GM23338 (cell line): ENCODE data around the gene TNS3. TPM values are rescaled to one million over a fixed set of nuclear protein-coding genes. Genes with fewer than 3 reads are reported as not detected.

ENCODE experiments used
- ATAC-seq: fragments of 200-7000 bp; cut with Tn5 transposase; 3 replicates; pipeline ENCODE4 v1.9.1; 2020
- DNase-seq: peaks from one replicate; pipeline ENCODE4 v3.0.0-alpha.2; 2015; ENCODE audit warnings: low spot score
- H2AFZ ChIP-seq: fragments of 200-600 bp; sonication (generic); 2 replicates; pipeline ENCODE4 v1.8.0; 2016; ENCODE audit warnings: antibody characterized with exemption, mild to moderate bottlenecking, moderate library complexity
- H3F3A ChIP-seq: fragments of 200-600 bp; sonication (generic); replicated peaks from 2 replicates; pipeline ENCODE4 v1.8.0; 2017; ENCODE audit warnings: antibody characterized with exemption, mixed run types, low read depth
- H3K27ac ChIP-seq: fragments of 200-600 bp; sonication (generic); 2 replicates; pipeline ENCODE4 v1.6.1; 2016; ENCODE audit warnings: low read depth
- H3K27me3 ChIP-seq: fragments of 200-600 bp; sonication (generic); 2 replicates; pipeline ENCODE4 v1.8.0; 2016; ENCODE audit warnings: mild to moderate bottlenecking, mixed run types, moderate library complexity; ENCODE audit not compliant: insufficient read depth
- H3K36me3 ChIP-seq: fragments of 200-600 bp; sonication (generic); 2 replicates; pipeline ENCODE4 v1.8.0; 2016; ENCODE audit warnings: mild to moderate bottlenecking; ENCODE audit not compliant: insufficient read depth
- H3K4me1 ChIP-seq: fragments of 200-600 bp; sonication (generic); 2 replicates; pipeline ENCODE4 v1.8.0; 2016; ENCODE audit warnings: mild to moderate bottlenecking, moderate library complexity; ENCODE audit not compliant: insufficient read depth
- H3K4me2 ChIP-seq: fragments of 200-600 bp; sonication (generic); 2 replicates; pipeline ENCODE4 v1.7.1; 2017; ENCODE audit warnings: mixed run types
- H3K4me3 ChIP-seq: fragments of 200-600 bp; sonication (generic); 2 replicates; pipeline ENCODE4 v1.6.1; 2016; ENCODE audit warnings: mixed run types
- H3K79me2 ChIP-seq: fragments of 200-600 bp; sonication (generic); replicated peaks from 2 replicates; pipeline ENCODE4 v1.8.0; 2017; ENCODE audit warnings: mild to moderate bottlenecking; ENCODE audit not compliant: insufficient read depth
- H3K9me2 ChIP-seq: fragments of 200-600 bp; sonication (generic); 2 replicates; pipeline ENCODE4 v1.8.0; 2017; ENCODE audit not compliant: insufficient read depth
- H4K20me1 ChIP-seq: fragments of 200-600 bp; sonication (generic); replicated peaks from 2 replicates; pipeline ENCODE4 v1.8.0; 2017; ENCODE audit warnings: mild to moderate bottlenecking; ENCODE audit not compliant: insufficient read depth
- H3K27ac Mint-ChIP-seq: 2 replicates; pipeline ENCODE4 v1.8.0; 2020; ENCODE audit warnings: inconsistent platforms, mild to moderate bottlenecking, moderate library complexity, mixed read lengths
- H3K27me3 Mint-ChIP-seq: 3 replicates; pipeline ENCODE4 v1.8.0; 2022; ENCODE audit warnings: low read depth, mild to moderate bottlenecking, moderate library complexity, mixed read lengths, inconsistent platforms; ENCODE audit not compliant: insufficient read depth, poor library complexity
- H3K36me3 Mint-ChIP-seq: 3 replicates; pipeline ENCODE4 v1.8.0; 2021; ENCODE audit warnings: low read depth, mild to moderate bottlenecking, inconsistent platforms, moderate library complexity, mixed read lengths
- H3K4me1 Mint-ChIP-seq: 3 replicates; pipeline ENCODE4 v1.8.0; 2020; ENCODE audit warnings: mild to moderate bottlenecking, inconsistent platforms, mixed read lengths
- H3K4me3 Mint-ChIP-seq: 3 replicates; pipeline ENCODE4 v1.8.0; 2021; ENCODE audit warnings: moderate library complexity, mild to moderate bottlenecking, inconsistent platforms, mixed read lengths
- H3K9me3 Mint-ChIP-seq: 3 replicates; pipeline ENCODE4 v1.8.0; 2020; ENCODE audit warnings: moderate library complexity, mild to moderate bottlenecking, inconsistent platforms, mixed read lengths
- CREB1 ChIP-seq: fragments of 250-450 bp; sonication (Bioruptor Pico); IDR thresholded peaks from 2 replicates; pipeline ENCODE4 v1.5.0; 2020; ENCODE audit warnings: low read depth, mild to moderate bottlenecking, moderate library complexity
- CTCF ChIP-seq, 2 experiments: fragments of 200-600 bp in 1 of 2; sonication (generic) in 1 of 2; conservative IDR thresholded peaks; 2 replicates each; pipeline versions ENCODE4 v1.5.1 to v1.6.1; 2016 to 2017; ENCODE audit warnings: antibody characterized with exemption in 2 of 2, low read depth in 2 of 2, mild to moderate bottlenecking in 2 of 2, moderate library complexity in 1 of 2
- EZH2phosphoT487 ChIP-seq: fragments of 200-600 bp; sonication (generic); IDR thresholded peaks from one replicate; pipeline ENCODE4 v1.8.1; 2018; ENCODE audit warnings: antibody characterized with exemption; ENCODE audit not compliant: unreplicated experiment
- NANOG ChIP-seq: IDR thresholded peaks from 2 replicates; pipeline ENCODE4 v1.6.1; 2016; ENCODE audit warnings: antibody characterized with exemption, borderline replicate concordance
- POLR2AphosphoS5 ChIP-seq: IDR thresholded peaks from 2 replicates; pipeline ENCODE4 v1.6.1; 2016; ENCODE audit warnings: antibody characterized with exemption, low read depth
- REST ChIP-seq: IDR thresholded peaks from one replicate; pipeline ENCODE4 v1.6.1; 2018; ENCODE audit warnings: antibody characterized with exemption; ENCODE audit not compliant: unreplicated experiment
- ZNF114 ChIP-seq: fragments of 250-450 bp; sonication (Bioruptor Pico); IDR thresholded peaks from 2 replicates; pipeline ENCODE4 v1.5.0; 2020; ENCODE audit warnings: mild to moderate bottlenecking, moderate library complexity
- ZNF462 ChIP-seq: fragments of 250-450 bp; sonication (Bioruptor Pico); IDR thresholded peaks from 2 replicates; pipeline ENCODE4 v1.5.0; 2020; ENCODE audit warnings: mild to moderate bottlenecking, moderate library complexity
- polyA plus RNA-seq: library from polyadenylated mRNA; unstranded; fragments of >200 nt; fragmentation: Nextera tagmentation; extraction: Ambion mirVana; gene quantifications from 2 replicates; pipeline ENCODE4 v1.2.1, GENCODE V29; 2016
- total RNA-seq: library from RNA; depleted of rRNA; stranded (reverse); fragments of >200 nt; shearing (Covaris generic); gene quantifications from 2 replicates; pipeline ENCODE4 v1.2.3, GENCODE V29; 2014

Gene TNS3
- total and polyA plus RNA-seq, 2 experiments from 2014 or later, result 6.2 to 28.7 TPM

GRCh38 chr7:47225387-47226131, 356.4 kb downstream of the TNS3 start:
- no peaks in the 10 kb centered on the region for H3K36me3 ChIP-seq
- H3F3A ChIP-seq, result no peaks in the 10 kb centered on the region
- no peaks in the 10 kb centered on the region for H4K20me1 ChIP-seq
- no peak overlapping the region for H3K4me2 ChIP-seq
- TF ChIP-seq EZH2phosphoT487 (no peak), CREB1 (CRISPR knock-in tag) (no peak), CTCF (conservative IDR thresholded peaks at IDR 0.05; ENCODE audit: low read depth in 2 of 2) (no peak), ZNF114 (CRISPR knock-in tag) (no peak), REST (no peak), POLR2AphosphoS5 (no peak), NANOG (no peak), ZNF462 (CRISPR knock-in tag) (no peak)
- H3K4me1 Mint-ChIP-seq, result no peaks in the 10 kb centered on the region
- no peak overlapping the region for H3K4me3 ChIP-seq
- peaks cover 5% of the 10 kb centered on the region; the same call in 1 of the 2 replicates for H3K9me2 ChIP-seq
- peaks cover 3% of the 10 kb centered on the region; the same call in 1 of the 3 replicates for H3K36me3 Mint-ChIP-seq
- no peak for DNase-seq
- H3K4me1 ChIP-seq, result no peaks in the 10 kb centered on the region
- H3K27ac Mint-ChIP-seq, result no peak overlapping the region
- no peaks in the 10 kb centered on the region for H3K27me3 ChIP-seq
- no peak for ATAC-seq
- no peak overlapping the region for H3K4me3 Mint-ChIP-seq
- H3K27me3 Mint-ChIP-seq, result peaks cover 7% of the 10 kb centered on the region
- H2AFZ ChIP-seq, result no peak overlapping the region
- H3K9me3 Mint-ChIP-seq, result peaks cover 5% of the 10 kb centered on the region; the same call in 2 of the 3 replicates
- H3K27ac ChIP-seq, result no peak overlapping the region
- no peaks in the 10 kb centered on the region for H3K79me2 ChIP-seq
